GM12878 (cell line): ENCODE results near the gene APOA5. TPM values are rescaled to one million over a fixed set of nuclear protein-coding genes. Genes with fewer than 3 reads are reported as not detected.

Experiments used
- ATAC-seq: fragments of 200-7000 bp; cut with Tn5 transposase; 3 replicates; pipeline ENCODE4 v1.9.1; 2020; ENCODE audit warnings: mild to moderate bottlenecking, moderate library complexity
- BruUV-seq: library from RNA; stranded (reverse); fragments of 400-500 nt; replicated peaks from 2 replicates; lab custom pipeline; 2021; lab: Mats Ljungman, UMichigan
- CTCF ChIA-PET: fragments of 300-600 bp; sonication (Branson Sonifier 250); formaldehyde crosslinking; extraction: SDS; loops from one replicate; lab custom pipeline; 2021; ENCODE audit warnings: inconsistent platforms; lab: Yijun Ruan, JAX
- POLR2A ChIA-PET: fragments of 350-600 bp; formaldehyde crosslinking; extraction: SDS; loops from one replicate; lab custom pipeline; 2021; ENCODE audit warnings: inconsistent platforms; lab: Charles Lee
- RAD21 ChIA-PET: fragments of 300-600 bp; sonication (Branson Sonifier 250); formaldehyde crosslinking; loops from one replicate; lab custom pipeline; 2023; ENCODE audit warnings: antibody characterized with exemption; ENCODE audit not compliant: unreplicated experiment; lab: Charles Lee
- SMC1A ChIA-PET: fragments of 300-600 bp; sonication (Branson Sonifier 250); formaldehyde crosslinking; loops from one replicate; lab custom pipeline; 2023; ENCODE audit not compliant: unreplicated experiment, uncharacterized antibody; lab: Charles Lee
- DNase-seq: peaks from one replicate; pipeline ENCODE4 v3.0.0-alpha.2; 2011; ENCODE audit warnings: low read depth, low spot score
- FAIRE-seq: peaks from 3 replicates; lab custom pipeline; 2011; peaks lifted over from hg19 to GRCh38; lab: Jason Lieb, UNC
- H2AFZ ChIP-seq: 2 replicates; pipeline ENCODE4 v1.6.0; 2011; ENCODE audit warnings: low read depth, low read length, control low read depth; ENCODE audit not compliant: control insufficient read depth
- H3K27ac ChIP-seq: 2 replicates; pipeline ENCODE4 v1.5.1; 2011; ENCODE audit warnings: control low read depth; ENCODE audit not compliant: control insufficient read depth, insufficient read depth
- H3K27me3 ChIP-seq, 2 experiments: replicated peaks in 1 of 2; 2 replicates each; pipeline versions ENCODE4 v1.6.0 to v1.6.1; 2011; ENCODE audit warnings: low read length in 1 of 2; ENCODE audit not compliant: control insufficient read depth in 2 of 2, insufficient read depth in 2 of 2
- H3K36me3 ChIP-seq, 2 experiments: 2 replicates each; pipeline ENCODE4 v1.5.1; 2011; ENCODE audit warnings: low read length in 1 of 2; ENCODE audit not compliant: control insufficient read depth in 2 of 2, insufficient read depth in 2 of 2
- H3K4me1 ChIP-seq: 2 replicates; pipeline ENCODE4 v1.6.1; 2011; ENCODE audit warnings: mild to moderate bottlenecking, low read length, moderate library complexity, mixed read lengths; ENCODE audit not compliant: control insufficient read depth, insufficient read depth
- H3K4me2 ChIP-seq: 2 replicates; pipeline ENCODE4 v1.6.0; 2011; ENCODE audit warnings: control low read depth; ENCODE audit not compliant: control insufficient read depth, insufficient read depth
- H3K4me3 ChIP-seq: fragments of 200-600 bp; sonication (generic); 2 replicates; pipeline ENCODE4 v1.5.1; 2016
- H3K79me2 ChIP-seq: 2 replicates; pipeline ENCODE4 v1.6.0; 2011; ENCODE audit warnings: low read length; ENCODE audit not compliant: control insufficient read depth, insufficient read depth
- H3K9ac ChIP-seq: 2 replicates; pipeline ENCODE4 v1.8.0; 2011; ENCODE audit warnings: low read length, control low read depth, mixed read lengths; ENCODE audit not compliant: control insufficient read depth, insufficient read depth
- H3K9me3 ChIP-seq: replicated peaks from 3 replicates; pipeline ENCODE4 v1.5.1; 2011; ENCODE audit warnings: mild to moderate bottlenecking, low read length; ENCODE audit not compliant: control insufficient read depth, insufficient read depth
- H4K20me1 ChIP-seq: 2 replicates; pipeline ENCODE4 v1.6.0; 2011; ENCODE audit not compliant: control insufficient read depth, insufficient read depth
- ATF7 ChIP-seq: fragments of 450-650 bp; IDR thresholded peaks from 2 replicates; pipeline ENCODE4 v1.6.1; 2016; ENCODE audit warnings: low read depth, mild to moderate bottlenecking
- CBFB ChIP-seq: IDR thresholded peaks from 2 replicates; pipeline ENCODE4 v1.6.1; 2016; ENCODE audit warnings: antibody characterized with exemption, low read depth
- IRF5 ChIP-seq: fragments of 450-650 bp; IDR thresholded peaks from 2 replicates; pipeline ENCODE4 v1.6.1; 2017; ENCODE audit warnings: borderline replicate concordance
- JUNB ChIP-seq: IDR thresholded peaks from 2 replicates; pipeline ENCODE4 v1.6.1; 2016; ENCODE audit warnings: antibody characterized with exemption, mild to moderate bottlenecking
- MEF2B ChIP-seq: fragments of 450-650 bp; IDR thresholded peaks from 2 replicates; pipeline ENCODE4 v1.6.1; 2018; ENCODE audit warnings: mild to moderate bottlenecking, moderate library complexity; ENCODE audit not compliant: partially characterized antibody, poor library complexity, severe bottlenecking
- MTA2 ChIP-seq: fragments of 450-650 bp; IDR thresholded peaks from 2 replicates; pipeline ENCODE4 v1.6.1; 2016; ENCODE audit warnings: low read depth, mild to moderate bottlenecking, moderate library complexity
- MXI1 ChIP-seq: fragments of 150-350 bp; IDR thresholded peaks from 2 replicates; pipeline ENCODE4 v1.6.1; 2011; ENCODE audit warnings: low read depth, mild to moderate bottlenecking, inconsistent platforms, low read length, improper control_type of control experiment
- NR2C2 ChIP-seq: IDR thresholded peaks from 2 replicates; pipeline ENCODE4 v1.6.1; 2011; ENCODE audit warnings: borderline replicate concordance, low read depth; ENCODE audit not compliant: control insufficient read depth, insufficient read length
- POLR2A ChIP-seq: IDR thresholded peaks from 2 replicates; pipeline ENCODE4 v1.6.1; 2011; ENCODE audit warnings: low read depth, mild to moderate bottlenecking, low read length
- RFX5 ChIP-seq: IDR thresholded peaks from 2 replicates; pipeline ENCODE4 v1.6.1; 2011; ENCODE audit warnings: low read depth, low read length, improper control_type of control experiment
- SMAD1 ChIP-seq: fragments of 450-650 bp; IDR thresholded peaks from 2 replicates; pipeline ENCODE4 v1.6.1; 2018; ENCODE audit warnings: mild to moderate bottlenecking, low read depth; ENCODE audit not compliant: partially characterized antibody
- SREBF1 ChIP-seq: IDR thresholded peaks from 2 replicates; pipeline ENCODE4 v1.6.1; 2012; ENCODE audit warnings: mild to moderate bottlenecking, low read length
- STAT3 ChIP-seq: IDR thresholded peaks from 2 replicates; pipeline ENCODE4 v1.6.1; 2011; ENCODE audit warnings: low read depth, low read length, improper control_type of control experiment
- ZBTB40 ChIP-seq: fragments of 450-650 bp; IDR thresholded peaks from 2 replicates; pipeline ENCODE4 v1.6.1; 2016; ENCODE audit warnings: mild to moderate bottlenecking, moderate library complexity, borderline replicate concordance
- ZZZ3 ChIP-seq: IDR thresholded peaks from 2 replicates; pipeline ENCODE4 v1.6.1; 2011; ENCODE audit warnings: low read depth; ENCODE audit not compliant: control insufficient read depth, insufficient read length
- WGBS: methylation state at CpG from one replicate; pipeline ENCODE4 v1.1.6; 2016; ENCODE audit warnings: low lambda C conversion rate; ENCODE audit not compliant: insufficient replicate concordance, insufficient coverage; ENCODE audit errors: missing lambda C conversion rate; 5-methylcytosine and 5-hydroxymethylcytosine counted together
- in situ Hi-C: fragments of 300-500 bp; cut with MboI; formaldehyde crosslinking; loops from 9 replicates; pipeline ENCODE4 v1.14.3; 2018; ENCODE audit warnings: mixed read lengths
- intact Hi-C: fragments of 100-400 bp; cut with micrococcal nuclease; formaldehyde crosslinking; loops from one replicate; pipeline ENCODE4 v1.14.2; 2022; ENCODE audit not compliant: unreplicated experiment
- polyA plus RNA-seq, 11 experiments: library from polyadenylated mRNA; depleted of rRNA in 4 of 11; unstranded in 6 of 11; stranded (reverse) in 5 of 11; fragments of >200 nt; fragmentation: Nextera tagmentation in 4 of 11; fragmentation: Illumina TruSeq in 1 of 11; extraction: Ambion mirVana in 4 of 11; extraction: Trizol in 1 of 11; gene quantifications; 1 replicate in 1 of 11; 2 replicates in 10 of 11; pipeline versions ENCODE4 v1.2.1 to v1.2.3, GENCODE V29; 2011 to 2016; ENCODE audit warnings: inconsistent platforms in 2 of 11, missing spikeins in 2 of 11, low read depth in 1 of 11
- total RNA-seq, 4 experiments: library from RNA; depleted of rRNA in 3 of 4; stranded (reverse); fragments of >200 nt in 3 of 4; fragmentation: Illumina TruSeq in 1 of 4; extraction: Trizol in 1 of 4; gene quantifications; 2 replicates each; pipeline versions ENCODE4 v1.2.1 to v1.2.3, GENCODE V29; 2013 to 2021

The APOA5 gene
- total and polyA plus RNA-seq, 10 of the 15 experiments (the other 5 are each of a cell fraction or from before 2014, with no cell fraction given), result 0.15 TPM; not detected in 9

- Histone ChIP-seq H3K4me1 (peaks cover 18% of the 10 kb centered on the region), H3K36me3 (peaks cover 11 to 31% of the 10 kb centered on the region in 2 experiments), H3K9me3 (no peaks in the 10 kb centered on the region), H3K9ac (peak overlapping the region; percentile 92), H3K79me2 (peaks cover 20% of the 10 kb centered on the region), H3K27me3 (no peaks in the 10 kb centered on the region), H2AFZ (no peak overlapping the region), H3K4me2 (peak overlapping the region; percentile 94)
- FAIRE-seq, result no peak
- RAD21 ChIA-PET, result interaction anchor here (1.4 to 3.3 kb wide), 4 partner anchors 14 to 319 kb away, joined by 4 to 20 read pairs (median 10); partner anchors contain the start of gene BUD13
- CTCF ChIA-PET, result interaction anchor here (0.9 to 10.9 kb wide), 6 partner anchors 17 to 394 kb away, joined by 3 to 183 read pairs (median 4); partner anchors contain the start of gene APOA1
- POLR2A ChIA-PET, result interaction anchor here (0.5 to 3.4 kb wide), 9 partner anchors 10 to 541 kb away, joined by 3 to 28 read pairs (median 3); partner anchors contain the start of genes BUD13, CEP164 and SIDT2
- TF ChIP-seq NR2C2 (no peak), ATF7 (no peak), POLR2A (no peak), SREBF1 (no peak), STAT3 (no peak), IRF5 (no peak), MXI1 (no peak), SMAD1 (no peak), JUNB (no peak), ZBTB40 (no peak), MTA2 (no peak), ZZZ3 (no peak), CBFB (no peak), MEF2B (no peak), RFX5 (no peak)
- TF ChIP-seq, all 136 proteins: peak for 0
- Histone ChIP-seq H4K20me1 (no peaks in the 10 kb centered on the region), H3K27ac (peak overlapping the region; percentile 72; the same call in 1 of the 2 replicates), H3K4me3 (peak overlapping the region; percentile 96)
- BruUV-seq, result TSS peak; percentile 70
- in situ Hi-C loops (loop anchor here (5.0 kb wide), 1 partner anchor 315 kb away; no protein-coding TSS in a partner anchor), intact Hi-C loops (no loop called here)
- SMC1A ChIA-PET, result interaction anchor here (0.6 to 7.5 kb wide), 16 partner anchors 10 to 440 kb away, joined by 3 to 46 read pairs (median 4); no protein-coding TSS in a partner anchor
- DNase-seq (no peak), ATAC-seq (no peak)
- WGBS, result 51% methylated on average over 5 of the region's 5 CpGs
These were observed 4.7 kb downstream of the APOA5 start for GRCh38 chr11:116786966-116787365.
